Measurements from ENCODE around the gene ZIM2.

The ZIM2 gene

DNA sequence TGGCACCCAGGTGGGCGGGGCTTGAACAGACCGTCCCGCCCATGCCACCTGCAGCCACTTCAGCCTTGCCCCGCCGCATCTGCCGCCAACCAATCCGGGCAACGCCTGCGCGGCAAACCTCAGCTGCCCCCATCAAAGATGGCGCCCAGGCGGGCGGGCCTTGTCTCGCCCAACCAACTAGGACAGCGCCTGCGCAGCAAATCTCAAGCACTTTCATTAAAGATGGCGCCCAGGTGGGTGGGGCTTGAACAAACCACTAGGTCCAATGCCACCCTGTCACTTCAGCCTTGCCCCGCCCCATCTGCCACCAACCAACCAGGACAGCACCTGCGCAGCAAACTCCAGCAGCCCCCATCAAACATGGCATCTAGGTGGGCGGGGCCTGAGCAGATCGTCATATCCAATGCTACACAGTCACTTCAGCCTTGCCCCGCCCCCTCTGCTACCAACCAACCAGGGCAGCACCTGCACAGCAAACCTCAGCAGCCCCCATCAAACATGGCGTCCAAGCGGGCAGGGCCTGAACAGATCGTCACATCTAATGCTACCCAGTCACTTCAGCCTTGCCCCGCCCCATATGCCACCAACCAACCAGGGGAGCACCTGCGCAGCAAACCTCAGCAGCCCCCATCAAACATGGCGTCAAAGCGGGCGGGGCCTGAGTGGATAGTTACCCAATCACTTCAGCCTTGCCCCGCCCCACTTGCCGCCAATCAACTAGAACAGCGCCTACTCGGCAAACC, 1.4 kb downstream of the ZIM2 start:
- DNase-seq: no peak

DNA sequence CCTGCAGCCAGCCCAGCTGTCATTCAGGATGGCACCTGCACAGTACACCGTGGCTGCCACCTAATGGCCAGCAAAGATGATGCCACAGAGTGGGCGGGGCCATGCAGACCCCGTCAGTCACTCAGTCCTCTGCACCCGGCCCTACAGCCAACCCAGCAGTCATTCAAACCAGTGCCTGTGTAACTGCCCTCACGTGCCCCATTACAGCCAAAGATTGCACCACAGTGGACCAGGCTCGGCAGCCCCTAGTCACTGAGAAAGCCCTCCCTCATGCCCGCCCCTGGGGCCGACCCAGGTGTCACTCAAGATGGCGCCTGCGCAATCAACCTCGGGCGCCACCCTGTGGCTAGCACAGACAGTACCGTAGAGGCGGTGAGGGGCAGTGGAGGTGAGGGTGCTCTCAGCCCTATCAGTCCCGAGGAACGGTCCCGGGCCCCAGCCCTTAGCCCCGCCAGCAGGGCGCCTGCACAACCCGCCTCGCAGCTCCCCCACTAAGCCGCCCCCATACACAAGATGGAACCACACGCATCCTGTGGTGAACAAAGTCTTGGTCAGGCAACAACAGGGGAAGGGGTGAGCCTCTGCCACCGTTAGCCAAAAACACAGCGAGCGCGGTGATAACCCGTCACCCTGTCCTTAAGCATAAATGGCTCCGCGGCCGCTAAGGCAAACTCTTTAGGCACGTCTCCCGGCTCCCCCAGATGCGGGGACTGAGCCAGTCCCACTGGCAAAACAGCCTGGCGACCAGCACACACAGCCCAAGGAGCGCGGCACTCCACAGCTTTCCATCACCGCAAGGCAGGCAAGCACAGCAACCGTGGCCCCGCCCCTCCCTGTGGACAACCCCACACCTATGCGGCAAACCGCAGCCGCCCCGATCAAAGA, 2.3 kb downstream of the ZIM2 start:
- no peak for DNase-seq

DNA sequence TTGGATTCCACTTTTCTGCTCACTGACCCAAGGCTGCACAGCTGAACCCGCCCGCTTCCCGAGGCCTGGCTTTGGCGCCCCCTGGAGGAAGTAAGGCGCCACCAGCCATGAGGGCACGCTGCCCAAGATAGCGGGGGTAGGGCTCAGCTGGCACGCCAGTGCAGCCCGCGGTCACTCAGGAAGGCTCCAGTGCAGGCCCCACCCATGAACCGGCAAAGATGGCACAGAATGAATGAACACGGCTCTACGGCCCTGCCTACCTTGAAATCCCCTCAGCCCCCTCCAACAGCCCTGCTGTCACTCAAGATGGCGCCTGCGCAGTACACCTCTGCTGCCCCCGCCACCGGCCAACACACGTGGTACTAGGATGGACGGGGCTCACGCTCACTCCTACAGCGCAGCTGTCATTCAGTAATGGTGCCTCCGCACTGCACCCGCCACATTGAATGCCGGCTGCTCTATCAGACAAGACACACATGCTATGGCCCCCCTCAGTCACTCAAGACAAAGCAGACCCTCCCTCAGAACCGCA, 3.0 kb downstream of the ZIM2 start:
- DNase-seq: no peak

DNA sequence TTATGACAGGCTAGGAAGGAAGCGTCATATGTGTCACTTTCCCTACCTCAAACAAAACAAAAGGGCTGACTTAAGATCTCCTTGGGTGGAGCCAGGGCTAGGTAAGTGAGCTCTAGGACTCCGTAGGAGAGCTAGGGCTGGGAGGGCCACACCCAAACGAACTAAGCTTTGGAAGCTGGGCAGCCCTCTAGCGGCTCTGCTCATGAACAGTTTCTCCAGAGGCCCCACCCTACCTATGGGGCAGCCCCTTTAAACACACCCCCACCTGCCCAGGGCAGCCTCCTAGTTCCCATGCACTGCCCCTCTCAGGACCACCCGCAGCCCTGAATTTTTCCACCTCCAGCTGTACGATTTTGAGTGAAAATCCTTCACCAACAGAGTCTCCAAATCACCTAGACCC, 3.5 kb downstream of the ZIM2 start:
- DNase-seq: no peak

DNA sequence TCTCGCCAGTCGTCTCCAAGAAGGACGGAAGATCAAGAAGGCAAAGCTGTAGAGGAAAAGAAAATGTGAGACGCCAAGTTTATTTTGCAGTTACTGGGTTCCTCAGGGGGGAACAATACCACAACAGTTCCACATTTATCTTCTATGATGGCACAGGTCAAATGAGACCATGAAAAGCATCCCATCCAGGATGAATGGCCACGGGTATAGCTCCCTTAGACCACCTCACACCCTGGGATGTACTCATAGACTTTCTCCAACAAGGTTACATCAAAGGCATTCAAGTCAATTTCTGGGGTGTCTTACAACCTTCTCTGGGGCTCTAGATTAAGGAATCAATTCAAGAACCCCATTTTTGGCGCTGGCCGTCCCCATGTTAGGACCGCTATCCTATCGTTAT, 4.5 kb downstream of the ZIM2 start:
- no peak for DNase-seq

DNA sequence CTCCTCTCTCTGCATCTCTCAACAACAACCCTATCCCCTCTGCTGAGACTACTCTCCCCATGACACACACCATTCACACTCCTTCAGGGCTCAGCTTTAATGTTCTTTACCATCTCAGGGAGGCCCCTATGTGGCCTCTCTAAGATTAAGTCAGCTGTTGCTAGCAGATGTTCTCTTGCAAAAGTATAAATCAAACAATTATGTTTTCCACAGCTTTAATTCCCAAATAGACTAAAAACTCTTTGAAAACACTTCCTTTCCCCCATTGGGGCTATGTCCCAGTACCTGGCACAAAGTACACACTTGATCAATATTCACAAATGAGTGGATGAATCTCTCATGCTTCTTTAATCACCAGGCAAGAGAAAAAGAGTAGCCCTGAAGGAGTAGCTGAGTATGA, 5.1 kb downstream of the ZIM2 start:
- DNase-seq: no peak

DNA sequence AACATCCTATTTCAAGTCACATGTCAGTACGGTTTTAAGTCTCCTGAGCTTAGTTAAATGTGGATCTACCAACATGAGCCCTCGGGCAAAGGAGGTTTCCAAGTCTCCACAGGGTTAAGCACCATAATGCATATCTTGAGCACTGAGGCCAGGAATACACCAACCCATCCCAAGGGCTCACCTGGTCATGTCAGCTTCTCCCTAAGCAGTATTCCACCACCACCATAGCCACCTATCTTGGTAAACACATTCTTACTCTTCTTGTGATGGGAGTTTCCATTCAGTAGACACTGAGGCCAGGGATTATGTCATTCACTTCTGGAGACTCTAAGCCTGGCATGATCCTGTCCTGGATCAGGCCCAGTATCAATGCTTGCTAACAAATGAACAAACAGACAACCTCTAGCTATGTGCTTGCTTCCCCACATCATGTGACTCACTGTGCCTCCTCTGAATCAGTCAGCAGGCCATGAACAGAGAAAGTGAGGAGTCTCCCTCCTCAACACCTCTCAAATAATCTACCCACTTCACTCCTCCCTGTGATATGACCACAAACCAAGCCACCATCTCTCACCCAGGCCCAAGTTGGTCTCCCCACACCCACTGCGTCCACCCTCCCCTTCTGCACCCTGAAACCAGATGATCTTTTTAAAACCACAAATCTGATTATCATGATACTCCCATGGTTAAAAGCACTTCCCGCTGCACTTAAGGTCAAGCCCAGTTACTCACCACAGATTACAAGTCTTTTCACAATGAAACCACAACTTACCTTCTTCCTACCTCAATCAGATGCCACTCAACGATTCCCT, 5.8 kb downstream of the ZIM2 start:
- DNase-seq: no peak

DNA sequence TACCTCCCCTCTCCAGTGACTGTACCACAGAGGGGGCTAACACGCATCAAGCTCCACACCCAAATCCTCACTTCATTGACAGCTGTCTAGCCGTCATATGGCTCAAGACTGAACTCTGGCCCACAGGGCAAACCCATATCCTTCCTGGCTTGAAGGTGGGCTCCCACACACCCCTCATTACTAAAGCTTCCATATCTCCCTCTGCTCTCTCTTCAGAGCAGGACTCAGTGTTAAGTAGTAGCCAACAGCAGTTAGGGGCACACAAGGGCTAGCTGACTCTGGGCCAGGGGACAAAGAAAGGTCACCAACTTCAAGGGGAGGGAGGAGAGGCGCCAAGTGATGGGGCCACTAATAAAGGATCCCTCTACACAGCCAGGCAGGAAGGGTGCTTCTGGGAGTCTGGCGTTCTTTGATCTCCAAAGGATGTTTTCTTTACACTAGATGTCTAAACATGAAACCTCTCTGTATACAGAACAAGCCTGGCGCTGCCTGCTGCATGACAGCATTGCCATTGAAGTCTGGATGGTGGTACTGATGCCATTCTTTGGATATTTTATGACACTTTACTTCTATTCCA, 8.1 kb downstream of the ZIM2 start:
- no peak for DNase-seq

DNA sequence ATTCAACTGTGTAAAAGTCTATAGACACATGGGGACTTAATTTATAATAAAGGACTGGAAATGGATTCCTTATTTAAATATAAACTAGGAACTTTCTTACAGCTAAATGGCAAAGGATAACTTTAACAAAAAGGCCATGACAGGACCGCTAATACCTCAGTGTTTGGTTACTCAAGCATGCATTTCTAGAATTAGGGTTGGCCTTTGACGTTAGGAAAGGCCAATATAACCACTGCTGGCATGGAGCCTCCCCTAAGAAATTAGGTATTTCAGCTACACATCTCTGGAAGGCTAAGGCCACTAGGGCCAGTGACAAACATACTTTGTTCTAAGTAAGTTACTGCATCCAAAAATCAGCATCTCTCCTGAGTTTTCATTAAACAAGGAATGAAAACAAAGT, 9.3 kb downstream of the ZIM2 start:
- DNase-seq: no peak

DNA sequence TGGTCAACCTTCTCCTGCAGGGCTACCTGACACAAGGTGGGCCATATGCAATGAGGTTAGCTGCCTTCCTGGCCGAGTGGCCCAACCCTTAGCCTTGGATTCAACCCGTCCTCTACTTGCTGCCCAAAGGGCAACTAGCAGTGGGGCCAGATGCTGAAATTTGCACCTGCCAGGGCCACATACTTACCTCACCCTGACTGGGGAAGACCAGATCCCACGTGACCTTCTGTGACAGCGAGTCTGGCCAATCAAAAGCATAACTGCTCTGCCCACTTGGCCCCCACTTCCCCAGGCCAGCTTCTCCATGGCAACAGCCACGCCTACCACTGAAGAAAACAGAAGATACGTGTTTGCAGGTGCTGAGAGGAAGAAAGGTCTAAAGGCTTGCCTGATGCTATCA, 10.9 kb downstream of the ZIM2 start:
- DNase-seq: no peak

DNA sequence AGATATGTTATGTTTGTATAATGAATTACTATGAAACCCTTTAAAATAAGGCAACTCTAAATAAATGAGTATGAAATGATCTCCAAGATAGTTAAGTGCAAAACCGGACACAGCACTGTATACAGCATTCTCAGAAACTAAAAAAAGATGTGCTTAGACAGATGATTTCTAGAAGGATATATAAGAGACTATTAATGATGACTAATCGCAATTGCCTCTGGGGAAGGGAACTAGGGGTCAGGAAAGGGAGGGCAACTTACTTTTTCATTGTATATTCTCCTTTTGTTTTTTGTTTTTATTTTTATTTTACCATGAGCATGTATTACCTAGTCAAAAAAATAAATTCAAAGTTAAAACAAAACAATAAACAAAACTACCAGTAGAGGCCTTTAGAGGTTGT, 12.8 kb downstream of the ZIM2 start:
- DNase-seq: no peak

DNA sequence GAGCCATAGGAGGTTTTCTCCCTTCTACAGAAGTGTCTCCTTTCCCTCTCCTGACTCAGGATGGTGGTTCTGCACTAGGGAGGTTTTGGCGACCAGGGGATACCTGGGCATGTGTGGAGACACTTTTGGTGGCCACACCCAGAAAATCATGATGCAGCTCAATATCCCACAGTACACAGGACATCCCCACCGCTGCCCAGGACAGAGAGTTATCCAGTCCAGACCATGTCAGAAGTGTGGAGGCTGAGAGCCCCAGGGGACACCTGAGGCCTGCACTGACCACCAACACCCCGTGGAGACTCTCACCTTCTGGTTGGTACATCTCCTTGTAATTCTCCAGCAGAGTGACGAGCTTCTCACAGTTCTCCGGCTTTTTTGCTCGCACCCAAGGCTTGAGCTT, 16.6 kb downstream of the ZIM2 start:
- no peak for DNase-seq

DNA sequence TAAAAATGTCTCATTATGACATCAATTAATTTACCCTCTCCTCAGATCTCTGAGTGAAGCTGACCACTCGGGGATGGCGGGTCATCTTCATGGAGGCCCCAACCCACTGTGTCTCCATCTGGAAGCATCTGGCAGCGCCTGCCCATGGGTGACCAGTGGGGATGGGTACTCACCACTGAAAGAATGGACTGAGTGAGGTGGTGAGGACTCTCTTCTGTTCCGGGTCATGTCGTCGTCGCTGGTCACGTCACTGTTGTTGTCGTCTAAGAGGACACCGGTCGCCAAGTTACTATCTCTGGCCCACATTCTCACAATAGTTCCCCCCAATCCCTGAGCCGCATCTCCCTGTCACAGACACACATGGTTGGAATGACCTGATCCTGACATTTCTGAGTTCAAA, 17.1 kb downstream of the ZIM2 start:
- no peak for DNase-seq

DNA sequence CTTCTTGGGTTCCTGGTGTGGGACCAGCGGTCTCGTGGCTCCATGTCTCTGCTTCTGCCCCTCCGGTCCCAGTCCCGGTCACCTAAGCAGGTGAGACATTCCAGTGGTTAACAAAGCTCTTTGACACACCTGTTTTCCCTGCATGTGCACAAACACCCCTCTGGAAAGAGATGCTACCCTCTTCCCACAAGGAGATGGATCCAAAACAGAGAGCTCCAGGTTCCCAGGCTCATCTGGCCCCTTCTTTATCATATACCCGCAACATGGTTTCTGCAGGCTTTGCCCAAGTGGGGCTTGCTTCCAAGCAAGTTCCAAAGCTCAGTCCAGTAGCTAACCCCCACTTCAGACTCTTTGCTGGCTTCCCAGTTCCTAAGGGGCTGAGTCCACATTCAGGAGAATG, 17.8 kb downstream of the ZIM2 start:
- DNase-seq: no peak

DNA sequence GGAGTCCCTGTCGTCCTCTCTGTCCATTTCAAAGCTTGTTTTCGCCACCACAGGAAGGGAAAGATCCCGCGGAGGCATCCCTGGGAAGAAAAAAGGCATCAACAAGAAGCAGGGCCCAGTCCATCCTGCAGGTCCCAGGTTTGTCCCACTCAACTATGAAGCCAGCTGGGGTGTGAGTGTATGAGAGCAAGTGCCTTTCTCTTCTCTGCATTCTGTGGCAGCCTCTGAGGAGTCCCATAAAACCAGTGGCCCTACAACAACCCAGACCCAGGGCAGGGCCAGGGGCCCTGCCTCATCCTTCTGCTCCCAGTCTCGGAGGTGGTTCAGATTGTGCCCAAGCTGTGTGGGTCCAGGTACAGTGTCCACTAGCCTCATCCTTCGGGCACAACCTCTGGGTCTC, 18.9 kb downstream of the ZIM2 start:
- DNase-seq: no peak

DNA sequence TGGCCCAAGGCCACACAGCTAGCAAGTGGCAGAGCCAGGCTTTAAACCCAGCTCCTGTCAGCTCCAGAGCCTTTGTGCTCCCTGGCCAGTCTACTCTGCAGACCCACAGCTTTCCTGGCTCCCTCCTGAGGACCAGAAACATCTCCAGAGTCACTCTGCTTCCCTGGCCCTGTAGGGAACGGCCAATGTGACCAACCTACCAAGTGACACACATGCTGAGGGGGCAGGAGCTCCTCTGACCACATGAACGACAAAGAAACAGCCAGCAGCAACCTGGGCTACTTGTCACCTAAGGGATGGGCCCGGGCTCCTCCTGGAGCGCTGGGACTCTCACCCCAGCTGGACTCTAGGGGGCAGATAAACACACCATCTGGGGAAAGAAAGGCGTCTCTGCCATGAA, 19.3 kb downstream of the ZIM2 start:
- no peak for DNase-seq

DNA sequence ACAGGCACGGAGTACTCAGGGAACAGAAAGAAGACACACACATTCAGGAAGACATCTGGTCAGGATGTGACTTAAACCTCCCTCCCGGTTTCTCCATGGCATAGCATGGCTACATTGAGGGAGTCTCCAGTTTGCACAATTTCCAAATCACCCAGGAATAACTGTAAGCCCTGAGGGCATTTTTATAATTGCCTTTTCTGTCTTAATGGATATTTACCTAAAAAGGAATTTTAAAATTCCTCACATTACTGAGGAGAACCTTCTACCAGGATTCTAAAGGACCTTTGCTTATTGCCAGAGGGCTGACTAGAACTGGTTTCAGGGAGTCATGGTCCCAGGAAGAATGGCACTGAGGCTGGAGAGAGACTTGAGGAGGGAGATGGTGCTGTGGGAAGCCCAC, 21.4 kb downstream of the ZIM2 start:
- no peak for DNase-seq

DNA sequence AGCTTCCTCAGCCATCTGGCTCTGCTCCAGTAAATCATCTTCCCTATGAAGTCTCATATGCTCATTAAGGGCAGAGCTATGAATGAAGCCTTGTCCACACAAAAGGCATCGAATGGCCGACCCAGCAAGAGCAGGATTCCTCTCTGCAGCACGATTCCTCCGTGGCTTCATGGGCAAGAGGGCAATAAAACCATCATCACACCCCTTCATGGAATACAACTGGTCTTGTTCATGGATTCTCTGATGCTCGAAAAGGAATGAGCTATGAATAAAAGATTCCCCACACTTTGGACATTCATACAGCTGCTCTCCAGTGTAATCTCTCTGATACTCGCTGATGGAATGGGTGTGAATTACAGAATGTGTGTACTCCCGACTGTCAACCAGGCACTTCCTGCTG, 25.9 kb downstream of the ZIM2 start:
- no peak for DNase-seq

DNA sequence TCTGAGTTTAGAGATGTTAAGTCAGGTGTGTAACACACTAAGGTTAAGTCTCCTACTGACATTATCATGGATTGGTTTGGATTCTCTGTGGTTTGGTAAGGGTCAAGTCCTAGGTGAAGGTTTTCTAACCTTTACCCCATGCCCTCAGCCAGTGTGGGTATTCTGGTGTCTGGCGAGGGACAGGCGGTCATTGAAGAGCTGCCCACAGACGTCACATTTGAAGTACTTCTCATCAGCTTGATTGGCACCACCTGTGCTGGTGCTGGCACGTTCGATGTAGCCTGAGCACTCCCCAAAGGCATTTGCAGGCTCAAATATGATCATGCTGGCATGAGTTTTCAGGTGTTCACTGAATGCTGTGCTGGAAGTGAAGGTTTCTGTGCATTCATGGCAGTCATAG, 27.0 kb downstream of the ZIM2 start:
- DNase-seq: no peak

DNA sequence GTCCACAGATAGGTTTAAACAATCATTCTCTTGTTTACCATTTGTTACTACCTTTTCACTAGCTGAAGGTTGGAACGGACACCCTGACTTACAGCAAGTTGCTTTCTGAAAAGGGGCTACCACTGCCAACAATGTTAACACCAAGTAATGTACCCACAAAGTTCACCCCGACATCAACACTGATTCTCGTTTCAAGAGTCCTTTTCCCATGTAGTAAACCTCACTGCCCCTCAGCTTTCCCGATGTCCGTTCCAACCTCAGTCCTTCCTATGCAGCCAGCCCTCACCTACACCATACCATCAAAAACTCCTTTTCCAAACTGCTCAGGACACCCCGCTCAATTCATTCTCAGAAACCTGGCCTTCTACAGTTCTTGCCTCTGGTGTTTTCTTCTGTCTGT, 29.0 kb downstream of the ZIM2 start:
- DNase-seq: no peak

DNA sequence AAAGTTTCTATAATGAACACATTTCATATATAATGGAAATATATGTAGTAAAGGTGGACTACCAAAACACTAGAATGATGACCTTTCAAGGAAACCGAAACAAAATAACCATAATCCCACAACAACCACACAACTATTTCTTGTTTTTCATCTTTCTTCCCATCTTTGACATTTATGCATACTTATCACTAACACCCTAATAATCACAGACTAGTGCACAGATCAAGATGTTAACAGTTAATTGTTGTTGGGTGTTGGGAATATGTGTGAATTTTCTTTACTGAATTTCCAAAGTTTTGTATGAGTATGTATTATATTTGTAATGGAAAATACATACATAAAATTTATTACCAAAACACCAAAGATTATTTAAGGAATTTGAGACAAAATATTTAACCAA, 30.3 kb downstream of the ZIM2 start:
- DNase-seq: no peak

DNA sequence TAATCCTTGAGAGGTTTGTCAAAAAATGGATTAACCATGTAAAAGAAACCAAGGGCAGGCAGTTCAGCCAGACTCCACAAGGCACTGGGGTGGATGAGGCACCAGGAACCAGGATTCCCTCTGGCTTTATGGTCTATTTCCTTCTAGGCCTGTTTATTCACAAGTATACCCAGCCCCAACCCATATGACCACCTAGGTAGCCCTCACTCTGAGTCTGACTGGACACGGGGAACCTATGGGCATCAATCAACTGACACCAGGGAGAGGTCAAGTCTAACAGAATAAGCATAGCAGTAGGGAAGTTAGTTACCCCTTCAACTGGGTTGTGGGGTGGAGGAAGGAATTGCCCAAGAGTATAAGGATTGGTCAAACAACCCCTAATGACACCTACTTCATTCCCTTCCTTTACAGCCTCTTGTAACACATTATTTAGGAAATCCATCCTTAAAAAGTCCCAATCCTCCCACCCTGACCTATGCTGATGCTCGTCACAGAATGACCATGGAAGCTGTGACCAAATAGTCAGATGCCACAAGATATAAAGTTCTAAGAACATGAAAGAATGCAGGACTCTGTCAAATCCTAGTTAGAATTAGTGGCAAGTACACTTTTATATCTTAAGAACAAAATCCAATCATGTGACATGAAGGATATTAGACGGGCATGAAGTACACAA, 31.7 kb downstream of the ZIM2 start:
- DNase-seq: no peak

DNA sequence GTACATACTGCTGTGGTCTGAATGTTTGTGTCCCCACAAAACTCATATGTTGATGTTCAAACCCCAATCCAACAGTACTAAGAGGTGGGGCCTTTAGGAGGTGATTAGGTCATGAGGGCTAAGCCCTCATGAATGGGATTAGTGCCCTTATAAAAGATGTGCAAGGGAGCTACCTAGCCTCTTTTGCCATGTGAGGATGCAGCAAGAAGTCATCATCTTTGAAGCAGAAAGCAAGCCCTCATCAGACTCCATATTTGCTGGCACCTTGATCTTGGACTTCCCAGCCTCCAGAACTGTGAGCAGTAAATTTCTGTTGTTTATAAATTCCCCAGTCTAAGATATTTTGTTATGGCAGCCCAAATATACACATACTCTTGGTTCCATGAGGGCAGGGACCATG, 33.9 kb downstream of the ZIM2 start:
- no peak for DNase-seq

Data from NCI-H526 treated with DMSO at 0.1 percent for 48 hours (cell line).